Measurements from ENCODE around the gene PIPOX. TPM values are rescaled to one million over a fixed set of nuclear protein-coding genes. Genes with fewer than 3 reads are reported as not detected.

The PIPOX gene
- total and polyA plus RNA-seq, 2 of the 8 experiments (the other 6 are each of a cell fraction or from before 2014, with no cell fraction given) = 57.2 to 99.6 TPM

GRCh38 chr17:29041091-29041490 lies 1.9 kb upstream of the PIPOX start (continued):
- no peak for TF ChIP-seq CHD7 (IDR thresholded peaks at IDR 0.05; ENCODE audit: insufficient replicate concordance, low read length)
